ENCODE data around the gene KRTAP5-4. TPM values are rescaled to one million over a fixed set of nuclear protein-coding genes. Genes with fewer than 3 reads are reported as not detected.
"Not testable (repeated sequence)": the region's sequence is repeated elsewhere in the genome, so short reads cannot be mapped to it uniquely, and the experiment has no call there.

Gene KRTAP5-4
- total RNA-seq, result not detected
- not detected for polyA plus RNA-seq (ENCODE audit: insufficient read length in 6 of 6)
- long read RNA-seq, donor 1, result 0 reads
- long read RNA-seq, donor 2, result 0 reads
- long read RNA-seq, donor 3, result 0 reads
- long read RNA-seq, donor 4, result 0 reads
- long read RNA-seq, donor 5, result 0 reads
- long read RNA-seq, donor 6, result 0 reads
- long read RNA-seq, donor 7, result 0 reads
- long read RNA-seq, donor 8, partial matches to known transcripts, result 0 of 1 reads
- long read RNA-seq, donor 8, other reads (novel, unspliced or antisense), result 0 of 1 reads
- long read RNA-seq, donor 9, result 0 reads
- long read RNA-seq, donor 10, result 0 reads
- long read RNA-seq, donor 11, result 0 reads
- long read RNA-seq, donor 12, result 0 reads

- DNase-seq (no peak), ATAC-seq (no peak)
- no peaks in the 10 kb centered on the region for H3K4me1 ChIP-seq
- H3K27ac ChIP-seq, result no peak within 1 kb of the TSS
- no peak for TF ChIP-seq CTCF (IDR thresholded peaks at IDR 0.05)
- no peaks in the 10 kb centered on the region for H3K36me3 ChIP-seq
- no peaks in the 10 kb centered on the region for H3K27me3 ChIP-seq
- intact Hi-C loops (cut with DNase I), result no loop called here
- no peaks in the 10 kb centered on the region for H3K9me3 ChIP-seq
- no peak within 1 kb of the TSS for H3K4me3 ChIP-seq
Observed at GRCh38 chr11:1622086-1622485, at the start of gene KRTAP5-4. Gene KRTAP5-4 (minus strand): TSS chr11:1622138. CDS start chr11:1622093, 45 bp downstream.

- H3K9me3 ChIP-seq, result no peaks in the 10 kb centered on the region
- H3K27me3 ChIP-seq, result peaks cover 17 to 75% of the 10 kb centered on the region in 2 donors
Observed at GRCh38 chr11:1671658-1672057, 49.7 kb upstream of the KRTAP5-4 start.

GRCh38 chr11:1670905-1671371 lies 49.0 kb upstream of the KRTAP5-4 start:
- Histone ChIP-seq H3K9me3 (no peaks in the 10 kb centered on the region), H3K36me3 (no peaks in the 10 kb centered on the region), H3K27ac (no peak overlapping the region), H3K4me3 (no peak overlapping the region), H3K27me3 (peaks cover 12 to 68% of the 10 kb centered on the region in 2 donors), H3K4me1 (no peaks in the 10 kb centered on the region)
- no peak for TF ChIP-seq CTCF (IDR thresholded peaks at IDR 0.05)
- DNase-seq (no peak), ATAC-seq (no peak)
- intact Hi-C loops (cut with DNase I), result no loop called here

More at GRCh38 chr11:1671658-1672057, 49.7 kb upstream of the KRTAP5-4 start:
- H3K4me1 ChIP-seq, result no peaks in the 10 kb centered on the region
- intact Hi-C loops (cut with DNase I), result no loop called here
- ATAC-seq, result no peak
- H3K4me3 ChIP-seq, result no peak overlapping the region
- no peak overlapping the region for H3K27ac ChIP-seq
- no peak for DNase-seq
- TF ChIP-seq CTCF (IDR thresholded peaks at IDR 0.05), result no peak
- H3K36me3 ChIP-seq, result no peaks in the 10 kb centered on the region

- H3K9me3 ChIP-seq; ATAC-seq; intact Hi-C loops (cut with DNase I); H3K36me3 ChIP-seq; H3K4me1 ChIP-seq; H3K27ac ChIP-seq; H3K4me3 ChIP-seq; DNase-seq: not testable (repeated sequence)
- H3K27me3 ChIP-seq, result peaks cover 12 to 64% of the 10 kb centered on the region in 2 donors
Observed at GRCh38 chr11:1670457-1670856, 48.5 kb upstream of the KRTAP5-4 start.

GRCh38 chr11:1669546-1670218 lies 47.7 kb upstream of the KRTAP5-4 start:
- Histone ChIP-seq H3K36me3 (no peaks in the 10 kb centered on the region), H3K4me1 (no peaks in the 10 kb centered on the region), H3K9me3 (no peaks in the 10 kb centered on the region), H3K27ac (no peak overlapping the region), H3K4me3 (no peak overlapping the region), H3K27me3 (peaks cover 6 to 57% of the 10 kb centered on the region in 2 donors)
- TF ChIP-seq CTCF (IDR thresholded peaks at IDR 0.05), result no peak
- DNase-seq (peak in 1 of 4 donors; percentile 47), ATAC-seq (no peak)
- intact Hi-C loops (cut with DNase I), result no loop called here

Measured in left lung (tissue), 14 donors.